Transverse colon (tissue), 4 donors: Measurements from ENCODE around the gene DDX51. TPM values are rescaled to one million over a fixed set of nuclear protein-coding genes. Genes with fewer than 3 reads are reported as not detected.

ENCODE experiments used
- DNase-seq: peaks from one replicate; pipeline ENCODE4 v3.0.0-alpha.2; 2019
- H3K27ac ChIP-seq, 4 donors: fragments of 200-600 bp; sonication (generic); 2 replicates each; pipeline ENCODE4 v1.5.1; 2016 to 2018; ENCODE audit warnings: inconsistent platforms in 4 of 4
- H3K27me3 ChIP-seq: fragments of 200-600 bp; sonication (generic); 2 replicates; pipeline ENCODE4 v1.5.1; 2017; ENCODE audit warnings: inconsistent platforms
- H3K36me3 ChIP-seq, 4 donors: fragments of 200-600 bp; sonication (generic); 2 replicates each; pipeline ENCODE4 v1.5.1; 2017 to 2019; ENCODE audit warnings: inconsistent platforms in 4 of 4
- H3K4me1 ChIP-seq, 4 donors: fragments of 200-600 bp; sonication (generic); 2 replicates each; pipeline ENCODE4 v1.5.1; 2017 to 2020; ENCODE audit warnings: inconsistent platforms in 4 of 4
- H3K4me3 ChIP-seq, 4 donors: fragments of 200-600 bp; sonication (generic); 1 replicate in 1 of 4; 2 replicates in 3 of 4; pipeline versions ENCODE4 v1.5.1 to v1.6.1; 2017 to 2019; ENCODE audit warnings: inconsistent platforms in 4 of 4
- H3K9me3 ChIP-seq, 2 donors: fragments of 200-600 bp; sonication (generic); 2 replicates each; pipeline ENCODE4 v1.5.1; 2017 to 2019; ENCODE audit warnings: inconsistent platforms in 2 of 2
- EP300 ChIP-seq: sonication (generic); formaldehyde crosslinking; IDR thresholded peaks from one replicate; pipeline ENCODE4 v1.6.1; 2017; ENCODE audit warnings: antibody characterized with exemption, low read depth
- POLR2A ChIP-seq: fragments of 450-650 bp; IDR thresholded peaks from one replicate; pipeline ENCODE4 v1.6.1; 2016; ENCODE audit warnings: antibody characterized with exemption, mild to moderate bottlenecking, moderate library complexity
- POLR2AphosphoS5 ChIP-seq, 3 donors: sonication (generic); formaldehyde crosslinking; IDR thresholded peaks; one replicate each; pipeline ENCODE4 v1.6.1; 2016; ENCODE audit warnings: antibody characterized with exemption in 3 of 3
- WGBS, 2 donors: methylation state at CpG; one replicate each; pipeline ENCODE4 v1.1.5; 2018; ENCODE audit warnings: low coverage in 1 of 2; 5-methylcytosine and 5-hydroxymethylcytosine counted together
- in situ Hi-C, 4 donors: fragments of 200-750 bp; cut with MboI; loops; one replicate each; pipeline versions ENCODE4 v1.15.0 to v1.15.1; 2017; ENCODE audit warnings: low sequenced_read_pairs in 3 of 4, low pct_ligation_motif_present in 1 of 4, low pct_unique_long_range_greater_than_20kb in 1 of 4
- intact Hi-C: fragments of 100-400 bp; cut with DNase I; formaldehyde crosslinking; loops from one replicate; pipeline ENCODE4 v1.15.1; 2023; ENCODE audit warnings: low total_unique reads
- total RNA-seq, 4 donors: library from RNA; depleted of rRNA; stranded (reverse); fragments of >200 nt; gene quantifications; one replicate each; pipeline ENCODE4 v1.1.0, GENCODE V29; 2016
- TF ChIP-seq, protein P1 (sequence below), 5 experiments: fragments of 200-600 bp in 3 of 5; fragments of 450-650 bp in 2 of 5; sonication (generic) in 3 of 5; IDR thresholded peaks; 1 replicate in 2 of 5; 2 replicates in 3 of 5; pipeline ENCODE4 v1.5.1; 2016 to 2017; ENCODE audit warnings: antibody characterized with exemption in 5 of 5, inconsistent platforms in 3 of 5, mild to moderate bottlenecking in 2 of 5, moderate library complexity in 1 of 5

The DDX51 gene
- total RNA-seq, 4 donors from 2014 or later, result 5.3 to 52.7 (median 21.2) TPM

GRCh38 chr12:132171293-132171967, 27.3 kb upstream of the DDX51 start:
- H3K27me3 ChIP-seq, result peaks cover 53% of the 10 kb centered on the region

DNA sequence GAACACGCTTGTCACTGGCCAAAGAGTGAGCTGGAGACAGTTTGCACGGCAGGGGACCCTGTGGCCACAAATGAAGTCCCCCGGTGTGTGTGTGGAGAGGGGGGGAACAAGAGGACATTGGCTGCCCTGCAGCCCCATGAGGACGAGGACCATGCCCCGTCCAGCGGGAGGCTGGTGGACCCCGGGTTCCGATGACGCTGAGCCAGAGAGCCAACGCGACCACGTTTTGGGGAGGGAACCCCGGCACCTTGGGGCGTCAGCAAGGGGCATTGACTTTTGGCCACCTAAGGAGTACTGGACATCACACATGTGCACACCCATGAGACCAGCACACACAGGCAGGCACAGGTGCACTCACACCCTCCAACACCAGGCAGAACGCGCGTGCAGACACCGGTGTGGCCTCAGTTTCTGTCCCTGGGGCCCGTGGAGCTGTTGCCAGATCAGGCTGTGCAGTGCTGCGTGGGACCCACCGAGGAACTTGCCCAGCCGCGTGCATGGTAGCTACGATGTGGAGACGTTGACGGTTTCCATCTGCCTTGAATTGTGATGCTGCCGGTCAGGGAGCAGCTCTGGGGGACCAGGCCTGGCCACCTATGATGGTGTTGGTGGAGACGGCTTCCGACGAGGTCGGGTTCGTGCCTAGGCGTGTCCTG, 26.6 kb upstream of the DDX51 start:
- WGBS, 2 donors, result 86% methylated on average over 33 of the region's 33 CpGs; no CpG with 5 or more reads in 1 of the 2 donors
- in situ Hi-C loops, result no loop called here

More at GRCh38 chr12:132171293-132171967, 27.3 kb upstream of the DDX51 start:
- Histone ChIP-seq H3K4me1 (no peaks in the 10 kb centered on the region), H3K4me3 (no peak overlapping the region), H3K36me3 (no peaks in the 10 kb centered on the region), H3K9me3 (no peaks in the 10 kb centered on the region), H3K27ac (no peak overlapping the region)
- TF ChIP-seq POLR2AphosphoS5 (IDR thresholded peaks at IDR 0.05) (no peak), POLR2A (no peak), EP300 (no peak)
- TF ChIP-seq, protein P1, sequence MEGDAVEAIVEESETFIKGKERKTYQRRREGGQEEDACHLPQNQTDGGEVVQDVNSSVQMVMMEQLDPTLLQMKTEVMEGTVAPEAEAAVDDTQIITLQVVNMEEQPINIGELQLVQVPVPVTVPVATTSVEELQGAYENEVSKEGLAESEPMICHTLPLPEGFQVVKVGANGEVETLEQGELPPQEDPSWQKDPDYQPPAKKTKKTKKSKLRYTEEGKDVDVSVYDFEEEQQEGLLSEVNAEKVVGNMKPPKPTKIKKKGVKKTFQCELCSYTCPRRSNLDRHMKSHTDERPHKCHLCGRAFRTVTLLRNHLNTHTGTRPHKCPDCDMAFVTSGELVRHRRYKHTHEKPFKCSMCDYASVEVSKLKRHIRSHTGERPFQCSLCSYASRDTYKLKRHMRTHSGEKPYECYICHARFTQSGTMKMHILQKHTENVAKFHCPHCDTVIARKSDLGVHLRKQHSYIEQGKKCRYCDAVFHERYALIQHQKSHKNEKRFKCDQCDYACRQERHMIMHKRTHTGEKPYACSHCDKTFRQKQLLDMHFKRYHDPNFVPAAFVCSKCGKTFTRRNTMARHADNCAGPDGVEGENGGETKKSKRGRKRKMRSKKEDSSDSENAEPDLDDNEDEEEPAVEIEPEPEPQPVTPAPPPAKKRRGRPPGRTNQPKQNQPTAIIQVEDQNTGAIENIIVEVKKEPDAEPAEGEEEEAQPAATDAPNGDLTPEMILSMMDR (IDR thresholded peaks at IDR 0.05), result no peak
- intact Hi-C loops, result no loop called here
- DNase-seq, result no peak
- 63% methylated on average over 23 of the region's 24 CpGs; no CpG with 5 or more reads in 1 of the 2 donors for WGBS, 2 donors
- in situ Hi-C loops, result no loop called here

DNA sequence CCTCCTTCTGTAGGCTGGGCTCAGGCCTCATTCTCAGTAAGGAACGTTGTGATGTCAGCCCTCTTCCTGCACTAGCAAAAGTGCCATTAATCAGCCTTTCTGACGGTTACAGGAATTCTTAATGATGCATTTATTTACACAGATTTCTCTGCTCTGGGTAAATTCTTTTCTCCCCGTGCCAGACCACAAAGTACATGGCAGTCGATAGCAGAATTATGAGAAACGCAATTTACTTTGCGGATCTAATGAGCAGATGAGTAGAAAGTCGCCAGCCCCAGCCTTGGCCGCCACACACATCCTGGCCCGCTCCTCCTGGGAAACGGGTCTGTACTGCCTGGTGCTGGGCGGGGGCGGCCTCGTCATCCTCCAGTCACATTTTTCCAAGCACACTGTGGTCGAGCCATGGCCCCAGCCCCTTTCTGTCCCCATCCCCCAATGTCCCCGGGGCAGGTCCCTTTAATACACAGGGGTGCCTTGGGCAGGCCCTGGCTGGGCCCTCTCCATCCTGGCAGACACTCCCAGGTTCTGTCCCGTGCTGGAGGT, 26.0 kb upstream of the DDX51 start:
- TF ChIP-seq, protein P1 (IDR thresholded peaks at IDR 0.05), result no peak
- TF ChIP-seq POLR2A (no peak), EP300 (no peak), POLR2AphosphoS5 (IDR thresholded peaks at IDR 0.05) (no peak)
- peaks cover 40% of the 10 kb centered on the region for H3K27me3 ChIP-seq
- no peak for DNase-seq
- in situ Hi-C loops, result no loop called here
- no peaks in the 10 kb centered on the region for H3K9me3 ChIP-seq
- no peaks in the 10 kb centered on the region for H3K4me1 ChIP-seq
- H3K27ac ChIP-seq, result no peak overlapping the region
- intact Hi-C loops, result no loop called here
- WGBS, 2 donors, result 31 to 40% methylated on average over 6 to 16 of the region's 16 CpGs
- no peak overlapping the region for H3K4me3 ChIP-seq
- no peaks in the 10 kb centered on the region for H3K36me3 ChIP-seq

More for the DNA sequence above, 26.6 kb upstream of the DDX51 start:
- intact Hi-C loops, result no loop called here
- no peak overlapping the region for H3K4me3 ChIP-seq
- H3K27ac ChIP-seq, result no peak overlapping the region
- H3K4me1 ChIP-seq, result no peaks in the 10 kb centered on the region
- H3K9me3 ChIP-seq, result no peaks in the 10 kb centered on the region
- H3K27me3 ChIP-seq, result peaks cover 46% of the 10 kb centered on the region
- DNase-seq, result no peak
- TF ChIP-seq, protein P1 (IDR thresholded peaks at IDR 0.05), result no peak
- TF ChIP-seq EP300, result no peak
- TF ChIP-seq POLR2AphosphoS5 (IDR thresholded peaks at IDR 0.05), result no peak
- no peak for TF ChIP-seq POLR2A
- H3K36me3 ChIP-seq, result no peaks in the 10 kb centered on the region

DNA sequence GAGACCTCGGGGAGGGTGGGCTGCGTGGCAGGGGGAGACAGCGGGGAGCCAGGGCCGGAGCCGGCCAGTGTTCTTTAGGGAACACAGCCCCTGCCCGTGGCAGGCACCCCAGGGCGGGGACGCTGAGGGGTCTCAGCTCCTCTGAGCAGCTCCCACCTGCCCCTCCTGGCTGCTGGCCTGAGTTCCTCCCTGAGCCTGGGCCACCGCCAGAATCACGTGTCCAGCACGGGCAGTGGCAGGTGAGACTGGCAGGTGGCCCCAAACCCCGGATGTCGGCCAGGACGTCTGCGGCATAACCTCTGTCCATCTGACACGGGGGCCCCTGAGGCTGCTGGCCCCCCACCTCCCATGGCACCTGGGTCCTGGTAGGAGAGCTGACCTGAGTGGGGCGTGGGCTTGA, 25.3 kb upstream of the DDX51 start:
- Histone ChIP-seq H3K36me3 (no peaks in the 10 kb centered on the region), H3K4me3 (no peak overlapping the region), H3K27me3 (peaks cover 32% of the 10 kb centered on the region), H3K27ac (no peak overlapping the region), H3K9me3 (no peaks in the 10 kb centered on the region), H3K4me1 (no peaks in the 10 kb centered on the region)
- WGBS, 2 donors, result 66% methylated on average over 14 of the region's 17 CpGs; no CpG with 5 or more reads in 1 of the 2 donors
- DNase-seq, result no peak
- in situ Hi-C loops, result no loop called here
- intact Hi-C loops, result no loop called here
- no peak for TF ChIP-seq POLR2AphosphoS5 (IDR thresholded peaks at IDR 0.05)
- TF ChIP-seq, protein P1 (IDR thresholded peaks at IDR 0.05), result no peak
- no peak for TF ChIP-seq EP300
- no peak for TF ChIP-seq POLR2A
